Measurements from ENCODE around the gene CASP3.
"Not testable (repeated sequence)": the region's sequence is repeated elsewhere in the genome, so short reads cannot be mapped to it uniquely, and the experiment has no call there.

CASP3 gene

GRCh38 chr4:184598753-184599491 lies 50.3 kb downstream of the CASP3 start:
- FAIRE-seq (no peak), DNase-seq (ENCODE audit: insufficient read length, low spot score) (no peak)

GRCh38 chr4:184596617-184597185 lies 52.5 kb downstream of the CASP3 start:
- FAIRE-seq, result no peak
- DNase-seq (ENCODE audit: insufficient read length, low spot score), result no peak

GRCh38 chr4:184596044-184596616 lies 53.1 kb downstream of the CASP3 start:
- DNase-seq (ENCODE audit: insufficient read length, low spot score) (no peak), FAIRE-seq (no peak)

- no peak for DNase-seq (ENCODE audit: insufficient read length, low spot score)
- no peak for FAIRE-seq
Measured at GRCh38 chr4:184595430-184595829, 53.8 kb downstream of the CASP3 start.

GRCh38 chr4:184593461-184593860 lies 55.8 kb downstream of the CASP3 start:
- no peak for DNase-seq (ENCODE audit: insufficient read length, low spot score)
- FAIRE-seq, result no peak

- FAIRE-seq; DNase-seq (ENCODE audit: insufficient read length, low spot score): not testable (repeated sequence)
Measured at GRCh38 chr4:184591747-184592270, 57.4 kb downstream of the CASP3 start.

GRCh38 chr4:184591070-184591677 lies 58.1 kb downstream of the CASP3 start:
- no peak for DNase-seq (ENCODE audit: insufficient read length, low spot score)
- no peak for FAIRE-seq

DNA sequence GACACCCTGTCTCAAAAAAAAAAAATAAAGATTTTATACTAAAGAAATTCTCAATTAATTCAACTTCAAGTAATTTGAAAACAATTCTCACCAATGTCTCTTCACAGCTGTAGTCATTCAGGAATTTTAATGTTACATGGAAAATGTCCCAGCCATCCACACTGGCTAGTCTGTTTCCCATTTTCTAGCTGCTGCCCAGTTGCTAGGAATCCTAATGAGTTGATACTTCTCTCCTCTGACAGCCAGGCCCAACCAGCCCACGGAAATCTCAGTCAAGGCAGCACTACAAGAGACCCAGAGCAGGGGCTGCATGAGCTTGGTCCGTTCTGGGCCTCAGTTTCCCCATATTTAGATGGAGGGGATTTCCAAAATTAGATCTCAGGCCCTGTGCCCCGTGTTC lies 59.1 kb downstream of the CASP3 start:
- DNase-seq (ENCODE audit: insufficient read length, low spot score) (no peak), FAIRE-seq (no peak)

DNA sequence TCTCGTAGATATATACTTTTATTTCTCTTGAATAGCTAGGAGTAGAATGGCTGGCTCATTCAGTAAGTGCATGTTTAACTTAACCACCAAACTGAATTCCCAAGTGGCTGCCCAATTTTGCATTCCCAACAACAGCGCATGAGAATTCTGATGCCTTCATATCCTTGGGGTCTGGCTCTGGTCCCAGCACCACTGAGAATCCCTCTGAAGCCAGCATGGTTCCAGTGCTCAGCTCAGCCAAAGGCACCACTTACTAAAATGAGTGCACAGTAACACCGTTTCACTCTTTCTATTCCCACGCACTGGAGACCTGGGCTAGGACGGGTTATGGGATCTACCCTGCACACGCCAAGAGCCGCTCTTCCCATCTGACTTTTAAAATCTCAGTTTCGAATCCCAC lies 60.4 kb downstream of the CASP3 start:
- DNase-seq (ENCODE audit: insufficient read length, low spot score), result no peak
- no peak for FAIRE-seq

GRCh38 chr4:184587701-184588100 lies 61.5 kb downstream of the CASP3 start:
- no peak for DNase-seq (ENCODE audit: insufficient read length, low spot score)

GRCh38 chr4:184587221-184587620 lies 62.0 kb downstream of the CASP3 start:
- FAIRE-seq (no peak), DNase-seq (ENCODE audit: insufficient read length, low spot score) (no peak)

More at GRCh38 chr4:184587701-184588100, 61.5 kb downstream of the CASP3 start:
- FAIRE-seq, result no peak

- FAIRE-seq, result no peak
- DNase-seq (ENCODE audit: insufficient read length, low spot score), result no peak
Measured at GRCh38 chr4:184583738-184584502, 65.3 kb downstream of the CASP3 start.

Measured in HTR-8/SVneo (cell line).